K562 (cell line): Measurements from ENCODE around the gene PLSCR5. TPM values are rescaled to one million over a fixed set of nuclear protein-coding genes. Genes with fewer than 3 reads are reported as not detected.

Experiments
- BACH1 ChIP-seq: fragments of 200-800 bp; sonication (Bioruptor generic); IDR thresholded peaks from 2 replicates; pipeline ENCODE4 v1.6.1; 2016; ENCODE audit warnings: missing genetic modification characterization, missing compliant biosample characterization
- CBFA2T2 ChIP-seq: fragments of 450-650 bp; conservative IDR thresholded peaks from 2 replicates; pipeline ENCODE4 v1.6.1; 2017; ENCODE audit warnings: mild to moderate bottlenecking
- CBX3 ChIP-seq, 2 experiments: IDR thresholded peaks; 1 replicate in 1 of 2; 2 replicates in 1 of 2; pipeline ENCODE4 v1.6.1; 2012; ENCODE audit warnings: inconsistent platforms in 2 of 2, low read length in 2 of 2, borderline replicate concordance in 1 of 2, control low read depth in 1 of 2
- CXXC5 ChIP-seq: fragments of 250-450 bp; sonication (Bioruptor Pico); IDR thresholded peaks from 2 replicates; pipeline ENCODE4 v1.8.0; 2022; ENCODE audit warnings: inconsistent platforms, mild to moderate bottlenecking, moderate library complexity
- GATAD2B ChIP-seq: fragments of 450-650 bp; IDR thresholded peaks from 2 replicates; pipeline ENCODE4 v1.6.1; 2017; ENCODE audit warnings: mild to moderate bottlenecking, borderline replicate concordance
- JUNB ChIP-seq: fragments of 450-650 bp; formaldehyde crosslinking; conservative IDR thresholded peaks from 2 replicates; pipeline ENCODE4 v1.4.0; 2020; ENCODE audit warnings: mild to moderate bottlenecking
- KLF6 ChIP-seq: fragments of 250-450 bp; sonication (Bioruptor Pico); IDR thresholded peaks from 2 replicates; pipeline ENCODE4 v1.4.0; 2020; ENCODE audit warnings: mild to moderate bottlenecking, moderate library complexity, borderline replicate concordance
- L3MBTL2 ChIP-seq: fragments of 450-650 bp; IDR thresholded peaks from 2 replicates; pipeline ENCODE4 v1.6.1; 2016; ENCODE audit warnings: mild to moderate bottlenecking, moderate library complexity
- MAFF ChIP-seq: IDR thresholded peaks from 2 replicates; pipeline ENCODE4 v1.6.1; 2012; ENCODE audit warnings: low read length, improper control_type of control experiment
- MTA2 ChIP-seq: fragments of 450-650 bp; IDR thresholded peaks from 2 replicates; pipeline ENCODE4 v1.6.1; 2016; ENCODE audit warnings: low read depth
- NR1H2 ChIP-seq: sonication (generic); formaldehyde crosslinking; IDR thresholded peaks from 2 replicates; pipeline ENCODE4 v1.4.0; 2020; ENCODE audit warnings: mild to moderate bottlenecking, missing genetic modification reagents
- PPARD ChIP-seq: fragments of 250-450 bp; sonication (Bioruptor Pico); IDR thresholded peaks from 2 replicates; pipeline ENCODE4 v1.8.0; 2022; ENCODE audit warnings: inconsistent platforms, mild to moderate bottlenecking, moderate library complexity
- RBM14 ChIP-seq: fragments of 200-400 bp; formaldehyde crosslinking; IDR thresholded peaks from 2 replicates; pipeline ENCODE4 v1.6.1; 2018; ENCODE audit warnings: low read depth, mild to moderate bottlenecking, low read length, moderate library complexity, borderline replicate concordance; ENCODE audit not compliant: insufficient read depth
- SRSF7 ChIP-seq: fragments of 200-400 bp; formaldehyde crosslinking; optimal IDR thresholded peaks from 2 replicates; pipeline ENCODE3; 2017; ENCODE audit warnings: mild to moderate bottlenecking, low read depth, low read length
- TGIF2 ChIP-seq: sonication (generic); formaldehyde crosslinking; IDR thresholded peaks from 2 replicates; pipeline ENCODE4 v1.8.1; 2022; ENCODE audit warnings: mild to moderate bottlenecking, missing genetic modification reagents, moderate library complexity
- TRIM28 ChIP-seq: fragments of 450-650 bp; IDR thresholded peaks from 2 replicates; pipeline ENCODE4 v1.6.1; 2017
- ZC3H8 ChIP-seq: fragments of 450-650 bp; IDR thresholded peaks from 2 replicates; pipeline ENCODE4 v1.6.1; 2017
- ZEB2 ChIP-seq: fragments of 450-650 bp; IDR thresholded peaks from 2 replicates; pipeline ENCODE4 v1.6.1; 2016
- ZKSCAN3 ChIP-seq: fragments of 250-450 bp; sonication (Bioruptor Pico); IDR thresholded peaks from 2 replicates; pipeline ENCODE4 v1.4.0; 2020
- ZNF175 ChIP-seq: fragments of 200-800 bp; sonication (Bioruptor generic); IDR thresholded peaks from 2 replicates; pipeline ENCODE4 v1.6.1; 2016; ENCODE audit warnings: low read depth, mild to moderate bottlenecking, missing genetic modification characterization, missing compliant biosample characterization
- ZNF197 ChIP-seq: fragments of 200-800 bp; sonication (Bioruptor generic); IDR thresholded peaks from 2 replicates; pipeline ENCODE4 v1.6.1; 2016; ENCODE audit warnings: low read depth, missing genetic modification characterization, missing compliant biosample characterization
- ZNF212 ChIP-seq: fragments of 450-650 bp; formaldehyde crosslinking; IDR thresholded peaks from 2 replicates; pipeline ENCODE4 v1.4.0; 2020; ENCODE audit warnings: mild to moderate bottlenecking
- ZNF232 ChIP-seq: sonication (generic); formaldehyde crosslinking; IDR thresholded peaks from 2 replicates; pipeline ENCODE4 v1.8.0; 2022; ENCODE audit warnings: mild to moderate bottlenecking, missing genetic modification reagents
- ZNF77 ChIP-seq: fragments of 250-450 bp; sonication (Bioruptor Pico); IDR thresholded peaks from 2 replicates; pipeline ENCODE4 v1.5.0; 2020
- ZSCAN29 ChIP-seq: fragments of 450-650 bp; IDR thresholded peaks from 2 replicates; pipeline ENCODE4 v1.6.1; 2017
- polyA plus RNA-seq, 8 experiments: library from polyadenylated mRNA; depleted of rRNA in 4 of 8; stranded (reverse) in 5 of 8; unstranded in 3 of 8; fragments of >200 nt; fragmentation: Nextera tagmentation in 2 of 8; fragmentation: Illumina TruSeq in 1 of 8; extraction: Ambion mirVana in 2 of 8; extraction: Trizol in 1 of 8; gene quantifications; 2 replicates each; pipeline versions ENCODE4 v1.2.1 to v1.2.3, GENCODE V29; 2011 to 2014; ENCODE audit warnings: inconsistent platforms in 1 of 8, missing spikeins in 1 of 8
- total RNA-seq, 7 experiments: library from RNA; depleted of rRNA in 6 of 7; stranded (reverse); fragments of >200 nt in 6 of 7; fragmentation: Illumina TruSeq in 2 of 7; extraction: Trizol in 2 of 7; gene quantifications; 2 replicates each; pipeline versions ENCODE4 v1.2.1 to v1.2.3, GENCODE V29; 2011 to 2021; ENCODE audit warnings: low replicate concordance in 1 of 7
- TF ChIP-seq, protein P1 (sequence below): sonication (generic); formaldehyde crosslinking; IDR thresholded peaks from 2 replicates; pipeline ENCODE4 v1.8.0; 2022; ENCODE audit warnings: mild to moderate bottlenecking, low read depth, missing genetic modification reagents
- TF ChIP-seq, protein P2 (sequence below): sonication (generic); formaldehyde crosslinking; IDR thresholded peaks from 2 replicates; pipeline ENCODE4 v1.8.0; 2022; ENCODE audit warnings: mild to moderate bottlenecking, missing genetic modification reagents
- TF ChIP-seq, protein P3 (sequence below): fragments of 250-450 bp; sonication (Bioruptor Pico); IDR thresholded peaks from 2 replicates; pipeline ENCODE4 v1.8.0; 2022; ENCODE audit warnings: inconsistent platforms, mild to moderate bottlenecking, moderate library complexity, borderline replicate concordance
- TF ChIP-seq, protein P4 (sequence below): sonication (generic); formaldehyde crosslinking; IDR thresholded peaks from 2 replicates; pipeline ENCODE4 v1.8.0; 2022; ENCODE audit warnings: mild to moderate bottlenecking, missing genetic modification reagents

PLSCR5 gene
- total and polyA plus RNA-seq, 9 of the 15 experiments (the other 6 are each of a cell fraction or from before 2014, with no cell fraction given), result not detected

DNA sequence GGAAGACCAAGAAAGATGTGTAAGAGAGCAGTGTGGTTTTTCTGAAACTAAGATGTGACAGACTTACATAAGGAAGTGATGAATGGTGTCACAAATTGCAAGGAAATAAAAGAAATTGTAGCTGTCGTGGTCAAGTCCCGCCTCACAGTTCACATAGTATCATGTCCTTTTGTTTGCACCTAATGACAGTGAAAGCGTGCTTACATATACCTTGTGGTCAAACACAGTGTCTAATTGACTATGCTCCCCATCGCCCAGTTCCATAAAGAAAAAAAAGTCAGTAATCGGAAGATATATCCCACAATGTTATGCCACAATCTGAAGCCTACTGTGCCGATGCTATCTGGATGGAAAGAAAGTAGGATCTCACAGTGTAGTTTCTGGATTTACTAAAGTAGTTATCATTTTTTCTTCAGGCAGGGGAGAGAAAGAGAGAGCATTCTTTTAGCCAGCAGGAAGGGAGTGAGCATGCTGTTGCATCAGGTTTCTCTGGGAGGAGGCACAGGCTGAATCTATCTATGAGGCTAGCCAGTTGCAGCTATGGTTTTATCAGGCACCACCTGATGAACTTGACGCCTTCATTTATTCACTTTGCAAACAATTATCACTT, 50.9 kb downstream of the PLSCR5 start (continued):
- TF ChIP-seq KLF6, result no peak
- TF ChIP-seq, protein P1, sequence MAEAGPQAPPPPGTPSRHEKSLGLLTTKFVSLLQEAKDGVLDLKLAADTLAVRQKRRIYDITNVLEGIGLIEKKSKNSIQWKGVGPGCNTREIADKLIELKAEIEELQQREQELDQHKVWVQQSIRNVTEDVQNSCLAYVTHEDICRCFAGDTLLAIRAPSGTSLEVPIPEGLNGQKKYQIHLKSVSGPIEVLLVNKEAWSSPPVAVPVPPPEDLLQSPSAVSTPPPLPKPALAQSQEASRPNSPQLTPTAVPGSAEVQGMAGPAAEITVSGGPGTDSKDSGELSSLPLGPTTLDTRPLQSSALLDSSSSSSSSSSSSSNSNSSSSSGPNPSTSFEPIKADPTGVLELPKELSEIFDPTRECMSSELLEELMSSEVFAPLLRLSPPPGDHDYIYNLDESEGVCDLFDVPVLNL (CRISPR knock-in tag), result no peak
- peak; percentile 58; the same call in 1 of the 2 replicates for TF ChIP-seq TRIM28
- TF ChIP-seq ZEB2, result 0 out of 2 replicates have a peak, but pooled peaks have one; percentile 53
- no peak for TF ChIP-seq ZSCAN29
- no peak for TF ChIP-seq NR1H2 (CRISPR knock-in tag)
- TF ChIP-seq, protein P2, sequence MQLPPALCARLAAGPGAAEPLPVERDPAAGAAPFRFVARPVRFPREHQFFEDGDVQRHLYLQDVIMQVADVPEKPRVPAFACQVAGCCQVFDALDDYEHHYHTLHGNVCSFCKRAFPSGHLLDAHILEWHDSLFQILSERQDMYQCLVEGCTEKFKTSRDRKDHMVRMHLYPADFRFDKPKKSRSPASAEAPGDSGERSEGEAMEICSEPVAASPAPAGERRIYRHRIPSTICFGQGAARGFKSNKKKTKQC, result no peak
- no peak for TF ChIP-seq ZKSCAN3 (CRISPR knock-in tag)
- no peak for TF ChIP-seq GATAD2B
- no peak for TF ChIP-seq ZNF232
- no peak; the same call in 1 of the 2 replicates for TF ChIP-seq CBFA2T2
- peak; percentile 94 for TF ChIP-seq ZNF175 (CRISPR knock-in tag)
- peak; percentile 65 for TF ChIP-seq CXXC5 (CRISPR knock-in tag)
- TF ChIP-seq RBM14, result no peak
- no peak for TF ChIP-seq ZNF197 (CRISPR knock-in tag)
- no peak for TF ChIP-seq PPARD
- TF ChIP-seq TGIF2 (CRISPR knock-in tag), result no peak
- TF ChIP-seq SRSF7, result no peak
- TF ChIP-seq, protein P3, sequence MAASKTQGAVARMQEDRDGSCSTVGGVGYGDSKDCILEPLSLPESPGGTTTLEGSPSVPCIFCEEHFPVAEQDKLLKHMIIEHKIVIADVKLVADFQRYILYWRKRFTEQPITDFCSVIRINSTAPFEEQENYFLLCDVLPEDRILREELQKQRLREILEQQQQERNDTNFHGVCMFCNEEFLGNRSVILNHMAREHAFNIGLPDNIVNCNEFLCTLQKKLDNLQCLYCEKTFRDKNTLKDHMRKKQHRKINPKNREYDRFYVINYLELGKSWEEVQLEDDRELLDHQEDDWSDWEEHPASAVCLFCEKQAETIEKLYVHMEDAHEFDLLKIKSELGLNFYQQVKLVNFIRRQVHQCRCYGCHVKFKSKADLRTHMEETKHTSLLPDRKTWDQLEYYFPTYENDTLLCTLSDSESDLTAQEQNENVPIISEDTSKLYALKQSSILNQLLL (CRISPR knock-in tag), result no peak
- TF ChIP-seq ZC3H8, result no peak
- peak; percentile 31; the same call in 1 of the 2 replicates for TF ChIP-seq MTA2
- no peak for TF ChIP-seq JUNB (CRISPR knock-in tag)
- no peak for TF ChIP-seq CBX3 (IDR thresholded peaks at IDR 0.05; ENCODE audit: borderline replicate concordance in 1 of 2, low read length in 2 of 2)
- no peak for TF ChIP-seq MAFF
- no peak for TF ChIP-seq ZNF212 (CRISPR knock-in tag)
- TF ChIP-seq ZNF77 (CRISPR knock-in tag), result no peak
- TF ChIP-seq, protein P4, sequence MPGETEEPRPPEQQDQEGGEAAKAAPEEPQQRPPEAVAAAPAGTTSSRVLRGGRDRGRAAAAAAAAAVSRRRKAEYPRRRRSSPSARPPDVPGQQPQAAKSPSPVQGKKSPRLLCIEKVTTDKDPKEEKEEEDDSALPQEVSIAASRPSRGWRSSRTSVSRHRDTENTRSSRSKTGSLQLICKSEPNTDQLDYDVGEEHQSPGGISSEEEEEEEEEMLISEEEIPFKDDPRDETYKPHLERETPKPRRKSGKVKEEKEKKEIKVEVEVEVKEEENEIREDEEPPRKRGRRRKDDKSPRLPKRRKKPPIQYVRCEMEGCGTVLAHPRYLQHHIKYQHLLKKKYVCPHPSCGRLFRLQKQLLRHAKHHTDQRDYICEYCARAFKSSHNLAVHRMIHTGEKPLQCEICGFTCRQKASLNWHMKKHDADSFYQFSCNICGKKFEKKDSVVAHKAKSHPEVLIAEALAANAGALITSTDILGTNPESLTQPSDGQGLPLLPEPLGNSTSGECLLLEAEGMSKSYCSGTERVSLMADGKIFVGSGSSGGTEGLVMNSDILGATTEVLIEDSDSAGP (CRISPR knock-in tag), result no peak
- TF ChIP-seq BACH1, result no peak
- peak; percentile 99 for TF ChIP-seq L3MBTL2
